AG09319 (cell line): Measurements from ENCODE around the gene RND2.
"Not testable (repeated sequence)": the region's sequence is repeated elsewhere in the genome, so short reads cannot be mapped to it uniquely, and the experiment has no call there.

Experiments used
- DNase-seq: peaks from one replicate; pipeline ENCODE4 v3.0.0-alpha.2; 2010; ENCODE audit warnings: low read depth; ENCODE audit errors: extremely low read depth
- CTCF ChIP-seq: IDR thresholded peaks from 2 replicates; pipeline ENCODE4 v1.5.1; 2011; ENCODE audit warnings: low read depth, mild to moderate bottlenecking, inconsistent platforms, low read length, moderate library complexity

The RND2 gene

GRCh38 chr17:42985225-42985624, 39.8 kb upstream of the RND2 start:
- no peak for DNase-seq

GRCh38 chr17:42989141-42989540, 35.9 kb upstream of the RND2 start:
- TF ChIP-seq CTCF: no peak
- DNase-seq: no peak

More at GRCh38 chr17:42985225-42985624, 39.8 kb upstream of the RND2 start:
- no peak for TF ChIP-seq CTCF

- DNase-seq: no peak
- TF ChIP-seq CTCF: no peak
Measured at GRCh38 chr17:42989726-42990652, 35.0 kb upstream of the RND2 start.

GRCh38 chr17:42991471-42991870, 33.6 kb upstream of the RND2 start:
- no peak for DNase-seq
- no peak for TF ChIP-seq CTCF

- TF ChIP-seq CTCF: no peak
- DNase-seq: no peak
Measured at GRCh38 chr17:42992872-42993271, 32.2 kb upstream of the RND2 start.

GRCh38 chr17:42993913-42994312, 31.1 kb upstream of the RND2 start:
- DNase-seq: not testable (repeated sequence)

GRCh38 chr17:42997390-42997983, 27.5 kb upstream of the RND2 start:
- TF ChIP-seq CTCF: no peak
- DNase-seq: no peak
